OCI-LY1 (cell line): ENCODE measurements around the gene KANK3.
"Not testable (repeated sequence)": the region's sequence is repeated elsewhere in the genome, so short reads cannot be mapped to it uniquely, and the experiment has no call there.

Source experiments
- H2AFZ ChIP-seq: fragments of 200-600 bp; sonication (generic), shearing (Covaris generic); 2 replicates; pipeline ENCODE4 v1.6.0; 2014; ENCODE audit warnings: antibody characterized with exemption, mild to moderate bottlenecking, low read length
- H3F3A ChIP-seq: fragments of 200-600 bp; sonication (generic), shearing (Covaris generic); 2 replicates; pipeline ENCODE4 v1.6.0; 2014; ENCODE audit warnings: mild to moderate bottlenecking, antibody characterized with exemption, low read length, moderate library complexity; ENCODE audit not compliant: insufficient read depth
- H3K27ac ChIP-seq: fragments of 200-600 bp; sonication (generic); 2 replicates; pipeline ENCODE4 v1.5.1; 2014; ENCODE audit warnings: low read length, mixed run types, mild to moderate bottlenecking, low read depth; ENCODE audit not compliant: poor library complexity, severe bottlenecking
- H3K27me3 ChIP-seq: fragments of 200-600 bp; sonication (generic); 2 replicates; pipeline ENCODE4 v1.6.0; 2014; ENCODE audit warnings: antibody characterized with exemption, mild to moderate bottlenecking, low read length, moderate library complexity; ENCODE audit not compliant: insufficient read depth
- H3K36me3 ChIP-seq: fragments of 200-600 bp; sonication (generic); 2 replicates; pipeline ENCODE4 v1.6.1; 2014; ENCODE audit warnings: mild to moderate bottlenecking, antibody characterized with exemption, low read length, moderate library complexity, mixed read lengths; ENCODE audit not compliant: insufficient read depth
- H3K4me1 ChIP-seq: fragments of 200-600 bp; sonication (generic); 2 replicates; pipeline ENCODE4 v1.5.1; 2014; ENCODE audit warnings: mild to moderate bottlenecking, low read length, moderate library complexity; ENCODE audit not compliant: insufficient read depth, severe bottlenecking
- H3K4me2 ChIP-seq: fragments of 200-600 bp; sonication (generic), shearing (Covaris generic); 2 replicates; pipeline ENCODE4 v1.6.1; 2014; ENCODE audit warnings: low read length
- H3K4me3 ChIP-seq: fragments of 200-600 bp; sonication (generic); 2 replicates; pipeline ENCODE4 v1.5.1; 2014; ENCODE audit warnings: low read length, low read depth, mild to moderate bottlenecking, mixed read lengths; ENCODE audit not compliant: poor library complexity, severe bottlenecking
- H3K79me2 ChIP-seq: fragments of 200-600 bp; shearing (Covaris generic); 2 replicates; pipeline ENCODE4 v1.6.1; 2016; ENCODE audit warnings: mixed run types, low read length, mixed read lengths; ENCODE audit not compliant: insufficient read depth
- H3K9ac ChIP-seq: fragments of 200-600 bp; sonication (generic), shearing (Covaris generic); 2 replicates; pipeline ENCODE4 v1.6.1; 2014; ENCODE audit warnings: mild to moderate bottlenecking, low read length, mixed read lengths
- H3K9me2 ChIP-seq: fragments of 200-600 bp; sonication (generic), shearing (Covaris generic); 2 replicates; pipeline ENCODE4 v1.6.1; 2014; ENCODE audit warnings: low read depth, mild to moderate bottlenecking, low read length, mixed read lengths
- H3K9me3 ChIP-seq: fragments of 200-600 bp; shearing (Covaris generic); 2 replicates; pipeline ENCODE4 v1.6.1; 2014; ENCODE audit warnings: low read length, mixed read lengths
- H4K20me1 ChIP-seq: fragments of 200-600 bp; sonication (generic), shearing (Covaris generic); 2 replicates; pipeline ENCODE4 v1.6.0; 2016; ENCODE audit warnings: mild to moderate bottlenecking, low read length; ENCODE audit not compliant: insufficient read depth
- EZH2 ChIP-seq: fragments of 200-600 bp; sonication (generic), shearing (Covaris generic); IDR thresholded peaks from 2 replicates; pipeline ENCODE4 v1.8.0; 2017; ENCODE audit warnings: borderline replicate concordance, mixed run types, mild to moderate bottlenecking, antibody characterized with exemption, low read length, moderate library complexity, mixed read lengths
- TF ChIP-seq, protein P1 (sequence below): fragments of 200-600 bp; sonication (generic), shearing (Covaris generic); IDR thresholded peaks from 2 replicates; pipeline ENCODE4 v1.5.1; 2017; ENCODE audit warnings: mild to moderate bottlenecking, antibody characterized with exemption, low read length, moderate library complexity, mixed read lengths

Gene KANK3

GRCh38 chr19:8387688-8388611, 44.9 kb upstream of the KANK3 start:
- peaks cover 3% of the 10 kb centered on the region; the same call in 1 of the 2 replicates for H3K36me3 ChIP-seq
- no peak for TF ChIP-seq EZH2
- TF ChIP-seq, protein P1, sequence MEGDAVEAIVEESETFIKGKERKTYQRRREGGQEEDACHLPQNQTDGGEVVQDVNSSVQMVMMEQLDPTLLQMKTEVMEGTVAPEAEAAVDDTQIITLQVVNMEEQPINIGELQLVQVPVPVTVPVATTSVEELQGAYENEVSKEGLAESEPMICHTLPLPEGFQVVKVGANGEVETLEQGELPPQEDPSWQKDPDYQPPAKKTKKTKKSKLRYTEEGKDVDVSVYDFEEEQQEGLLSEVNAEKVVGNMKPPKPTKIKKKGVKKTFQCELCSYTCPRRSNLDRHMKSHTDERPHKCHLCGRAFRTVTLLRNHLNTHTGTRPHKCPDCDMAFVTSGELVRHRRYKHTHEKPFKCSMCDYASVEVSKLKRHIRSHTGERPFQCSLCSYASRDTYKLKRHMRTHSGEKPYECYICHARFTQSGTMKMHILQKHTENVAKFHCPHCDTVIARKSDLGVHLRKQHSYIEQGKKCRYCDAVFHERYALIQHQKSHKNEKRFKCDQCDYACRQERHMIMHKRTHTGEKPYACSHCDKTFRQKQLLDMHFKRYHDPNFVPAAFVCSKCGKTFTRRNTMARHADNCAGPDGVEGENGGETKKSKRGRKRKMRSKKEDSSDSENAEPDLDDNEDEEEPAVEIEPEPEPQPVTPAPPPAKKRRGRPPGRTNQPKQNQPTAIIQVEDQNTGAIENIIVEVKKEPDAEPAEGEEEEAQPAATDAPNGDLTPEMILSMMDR, result no peak
- no peak overlapping the region for H3K4me2 ChIP-seq
- H3K4me1 ChIP-seq, result peaks cover 27% of the 10 kb centered on the region
- H3K4me3 ChIP-seq, result no peak overlapping the region
- H3K27ac ChIP-seq, result no peak overlapping the region
- H2AFZ ChIP-seq, result no peak overlapping the region
- no peaks in the 10 kb centered on the region for H3K27me3 ChIP-seq
- no peaks in the 10 kb centered on the region for H3K9me2 ChIP-seq
- 0 out of 2 replicates have a peak, but pooled peaks cover 3% of the 10 kb centered on the region for H3F3A ChIP-seq
- no peaks in the 10 kb centered on the region for H4K20me1 ChIP-seq
- no peaks in the 10 kb centered on the region for H3K9me3 ChIP-seq
- no peak overlapping the region for H3K9ac ChIP-seq
- H3K79me2 ChIP-seq, result 0 out of 2 replicates have a peak, but pooled peaks cover 3% of the 10 kb centered on the region

GRCh38 chr19:8386990-8387389, 43.9 kb upstream of the KANK3 start:
- Histone ChIP-seq H3F3A (0 out of 2 replicates have a peak, but pooled peaks cover 3% of the 10 kb centered on the region), H3K36me3 (peaks cover 3% of the 10 kb centered on the region; the same call in 1 of the 2 replicates), H3K4me2 (no peak overlapping the region), H3K4me3 (no peak overlapping the region), H3K9me3 (no peaks in the 10 kb centered on the region), H3K9ac (no peak overlapping the region), H3K9me2 (no peaks in the 10 kb centered on the region), H4K20me1 (no peaks in the 10 kb centered on the region), H2AFZ (no peak overlapping the region), H3K4me1 (peaks cover 22% of the 10 kb centered on the region), H3K79me2 (0 out of 2 replicates have a peak, but pooled peaks cover 2% of the 10 kb centered on the region), H3K27me3 (no peaks in the 10 kb centered on the region), H3K27ac (no peak overlapping the region)
- TF ChIP-seq, protein P1, result no peak
- no peak for TF ChIP-seq EZH2

DNA sequence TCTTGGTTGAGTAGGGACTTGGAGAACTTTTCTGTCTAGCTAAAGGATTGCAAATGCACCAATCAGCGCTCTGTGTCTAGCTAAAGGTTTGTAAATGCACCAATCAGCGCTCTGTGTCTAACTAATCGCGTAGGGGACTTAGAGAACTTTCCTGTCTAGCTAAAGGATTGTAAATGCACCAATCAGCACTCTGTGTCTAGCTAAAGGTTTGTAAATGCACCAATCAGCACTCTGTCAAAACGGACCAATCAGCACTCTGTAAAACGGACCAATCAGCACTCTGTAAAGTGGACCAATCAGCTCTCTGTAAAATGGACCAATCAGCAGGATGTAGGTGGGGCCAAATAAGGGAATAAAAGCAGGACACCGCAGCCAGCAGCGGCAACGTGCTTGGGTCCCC, 43.4 kb upstream of the KANK3 start:
- not testable (repeated sequence) for H3K79me2 ChIP-seq, H3K4me2 ChIP-seq, H3K9me3 ChIP-seq, H3K36me3 ChIP-seq, H4K20me1 ChIP-seq, H3F3A ChIP-seq, H3K9ac ChIP-seq, H3K9me2 ChIP-seq, H2AFZ ChIP-seq, H3K27ac ChIP-seq, H3K4me3 ChIP-seq, H3K27me3 ChIP-seq
- H3K4me1 ChIP-seq, result peaks cover 16% of the 10 kb centered on the region

GRCh38 chr19:8385566-8385965, 42.5 kb upstream of the KANK3 start:
- not testable (repeated sequence) for H3K4me3 ChIP-seq, H3K79me2 ChIP-seq, H3K4me1 ChIP-seq, H4K20me1 ChIP-seq, H2AFZ ChIP-seq, H3K4me2 ChIP-seq, H3K27ac ChIP-seq, H3K36me3 ChIP-seq, H3K9me2 ChIP-seq, H3K27me3 ChIP-seq, H3K9ac ChIP-seq, H3K9me3 ChIP-seq, H3F3A ChIP-seq

DNA sequence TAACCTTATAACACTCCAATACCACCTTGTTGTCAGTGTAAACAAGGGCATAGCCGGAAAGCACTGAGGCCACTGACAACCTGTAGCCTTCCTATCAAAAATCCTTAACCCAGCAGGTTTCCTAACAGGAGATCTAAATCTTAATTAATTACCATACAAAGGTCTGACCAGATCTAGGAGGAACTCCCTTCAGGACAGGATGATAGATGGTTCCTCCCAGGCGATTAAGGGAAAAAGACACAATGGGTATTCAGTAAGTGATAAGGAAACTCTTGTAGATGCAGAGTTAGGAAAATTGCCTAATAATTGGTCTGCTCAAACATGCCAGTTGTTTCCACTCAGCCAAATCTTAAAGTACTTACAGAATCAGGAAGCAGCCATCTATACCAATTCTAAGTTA, 42.0 kb upstream of the KANK3 start:
- not testable (repeated sequence) for H3F3A ChIP-seq, H2AFZ ChIP-seq, H3K27ac ChIP-seq, H3K9me3 ChIP-seq, H3K4me3 ChIP-seq, H4K20me1 ChIP-seq, H3K9ac ChIP-seq, H3K9me2 ChIP-seq, H3K4me1 ChIP-seq, H3K36me3 ChIP-seq, H3K27me3 ChIP-seq, H3K79me2 ChIP-seq, H3K4me2 ChIP-seq

DNA sequence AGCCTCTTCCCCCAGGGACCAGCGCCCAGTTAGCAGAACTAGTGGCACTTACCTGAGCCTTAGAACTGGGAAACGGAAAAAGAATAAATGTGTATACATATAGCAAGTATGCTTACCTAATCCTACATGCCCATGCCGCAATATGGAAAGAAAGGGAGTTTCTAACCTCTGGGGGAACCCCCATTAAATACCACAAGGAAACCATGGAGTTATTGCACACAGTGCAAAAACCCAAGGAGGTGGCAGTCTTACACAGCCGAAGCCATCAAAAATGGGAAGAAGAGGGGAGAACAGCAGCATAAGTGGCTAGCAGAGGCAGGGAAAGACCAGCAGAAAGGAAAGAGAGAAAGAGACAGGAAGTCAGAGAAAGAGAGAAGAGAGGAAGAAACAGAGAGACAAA, 41.5 kb upstream of the KANK3 start:
- H3F3A ChIP-seq, H3K4me3 ChIP-seq, H3K36me3 ChIP-seq, H4K20me1 ChIP-seq, H3K27ac ChIP-seq, H3K4me2 ChIP-seq, H3K4me1 ChIP-seq, H3K27me3 ChIP-seq, H3K9me3 ChIP-seq, H3K79me2 ChIP-seq, H2AFZ ChIP-seq, H3K9ac ChIP-seq, H3K9me2 ChIP-seq: not testable (repeated sequence)
